ENCODE results near the gene TNFRSF21.

GRCh38 chr6:47247227-47247797 is 62.4 kb downstream of the TNFRSF21 start:
- TF ChIP-seq, protein P1, sequence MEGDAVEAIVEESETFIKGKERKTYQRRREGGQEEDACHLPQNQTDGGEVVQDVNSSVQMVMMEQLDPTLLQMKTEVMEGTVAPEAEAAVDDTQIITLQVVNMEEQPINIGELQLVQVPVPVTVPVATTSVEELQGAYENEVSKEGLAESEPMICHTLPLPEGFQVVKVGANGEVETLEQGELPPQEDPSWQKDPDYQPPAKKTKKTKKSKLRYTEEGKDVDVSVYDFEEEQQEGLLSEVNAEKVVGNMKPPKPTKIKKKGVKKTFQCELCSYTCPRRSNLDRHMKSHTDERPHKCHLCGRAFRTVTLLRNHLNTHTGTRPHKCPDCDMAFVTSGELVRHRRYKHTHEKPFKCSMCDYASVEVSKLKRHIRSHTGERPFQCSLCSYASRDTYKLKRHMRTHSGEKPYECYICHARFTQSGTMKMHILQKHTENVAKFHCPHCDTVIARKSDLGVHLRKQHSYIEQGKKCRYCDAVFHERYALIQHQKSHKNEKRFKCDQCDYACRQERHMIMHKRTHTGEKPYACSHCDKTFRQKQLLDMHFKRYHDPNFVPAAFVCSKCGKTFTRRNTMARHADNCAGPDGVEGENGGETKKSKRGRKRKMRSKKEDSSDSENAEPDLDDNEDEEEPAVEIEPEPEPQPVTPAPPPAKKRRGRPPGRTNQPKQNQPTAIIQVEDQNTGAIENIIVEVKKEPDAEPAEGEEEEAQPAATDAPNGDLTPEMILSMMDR (conservative IDR thresholded peaks at IDR 0.05; ENCODE audit: low read length): no peak
- no peak for TF ChIP-seq EZH2phosphoT487 (IDR thresholded peaks at IDR 0.05; ENCODE audit: borderline replicate concordance, low read depth, low read length)
